Breast epithelium (tissue), 3 donors: ENCODE data around the gene CLCN2.

ENCODE experiments used
- CTCF ChIP-seq, 3 donors: fragments of 450-650 bp; IDR thresholded peaks; one replicate each; pipeline ENCODE4 v1.5.1; 2016 to 2017; ENCODE audit warnings: antibody characterized with exemption in 3 of 3, mild to moderate bottlenecking in 3 of 3, moderate library complexity in 3 of 3
- POLR2A ChIP-seq: fragments of 450-650 bp; IDR thresholded peaks from one replicate; pipeline ENCODE4 v1.6.1; 2016; ENCODE audit warnings: antibody characterized with exemption, mild to moderate bottlenecking, moderate library complexity

GRCh38 chr3:184308744-184309143 is 52.7 kb downstream of the CLCN2 start:
- no peak for TF ChIP-seq CTCF (IDR thresholded peaks at IDR 0.05)
- no peak for TF ChIP-seq POLR2A
